Smooth muscle cell (in vitro differentiated cells): ENCODE data around the gene CCND2. TPM values are rescaled to one million over a fixed set of nuclear protein-coding genes. Genes with fewer than 3 reads are reported as not detected.

Experiments used
- DNase-seq: peaks from one replicate; lab custom pipeline; 2025; ENCODE audit not compliant: unreplicated experiment; lab: John Stamatoyannopoulos, UW
- H2AFZ ChIP-seq: fragments of 200-600 bp; sonication (generic); 2 replicates; pipeline ENCODE4 v1.6.0; 2016; ENCODE audit warnings: antibody characterized with exemption, low read depth, mild to moderate bottlenecking
- H3F3A ChIP-seq: fragments of 200-600 bp; sonication (generic); 2 replicates; pipeline ENCODE4 v1.6.0; 2017; ENCODE audit warnings: antibody characterized with exemption, low read depth
- H3K27ac ChIP-seq: fragments of 200-600 bp; sonication (generic); 2 replicates; pipeline ENCODE4 v1.5.1; 2016; ENCODE audit warnings: low read depth, mild to moderate bottlenecking
- H3K27me3 ChIP-seq: fragments of 200-600 bp; sonication (generic); 2 replicates; pipeline ENCODE4 v1.6.1; 2016; ENCODE audit warnings: low read depth, mild to moderate bottlenecking
- H3K36me3 ChIP-seq: fragments of 200-600 bp; sonication (generic); 2 replicates; pipeline ENCODE4 v1.5.1; 2016; ENCODE audit warnings: low read depth
- H3K4me1 ChIP-seq: fragments of 200-600 bp; sonication (generic); 2 replicates; pipeline ENCODE4 v1.5.1; 2016; ENCODE audit warnings: low read depth
- H3K4me2 ChIP-seq: fragments of 200-600 bp; sonication (generic); 2 replicates; pipeline ENCODE4 v1.6.0; 2016; ENCODE audit warnings: mild to moderate bottlenecking
- H3K4me3 ChIP-seq: fragments of 200-600 bp; sonication (generic); 2 replicates; pipeline ENCODE4 v1.5.1; 2016; ENCODE audit warnings: mild to moderate bottlenecking
- H3K79me2 ChIP-seq: fragments of 200-600 bp; sonication (generic); 2 replicates; pipeline ENCODE4 v1.6.0; 2016; ENCODE audit warnings: low read depth, mild to moderate bottlenecking
- H3K9ac ChIP-seq: fragments of 200-600 bp; sonication (generic); 2 replicates; pipeline ENCODE4 v1.6.0; 2016; ENCODE audit warnings: low read depth
- H3K9me3 ChIP-seq: fragments of 200-600 bp; sonication (generic); replicated peaks from 2 replicates; pipeline ENCODE4 v1.5.1; 2016; ENCODE audit warnings: low read depth
- H4K20me1 ChIP-seq: fragments of 200-600 bp; sonication (generic); 2 replicates; pipeline ENCODE4 v1.6.0; 2016; ENCODE audit warnings: low read depth
- CTCF ChIP-seq: fragments of 200-600 bp; sonication (generic); IDR thresholded peaks from 2 replicates; pipeline ENCODE4 v1.5.1; 2017; ENCODE audit warnings: borderline replicate concordance, mild to moderate bottlenecking, antibody characterized with exemption; ENCODE audit not compliant: insufficient read depth, poor library complexity, severe bottlenecking
- WGBS: methylation state at CpG from one replicate; pipeline ENCODE4 v1.1.7; 2016; ENCODE audit warnings: low lambda C conversion rate; 5-methylcytosine and 5-hydroxymethylcytosine counted together
- polyA plus RNA-seq: library from polyadenylated mRNA; unstranded; fragments of >200 nt; fragmentation: Nextera tagmentation; extraction: Ambion mirVana; gene quantifications from 2 replicates; pipeline ENCODE4 v1.2.1, GENCODE V29; 2016
- total RNA-seq: library from RNA; depleted of rRNA; stranded (reverse); fragments of >200 nt; gene quantifications from 2 replicates; pipeline ENCODE4 v1.2.3, GENCODE V29; 2014

Gene CCND2
- total and polyA plus RNA-seq, 2 experiments from 2014 or later = 356 to 462 TPM

GRCh38 chr12:4251967-4252366, 21.6 kb upstream of the CCND2 start:
- no peak for DNase-seq
- Histone ChIP-seq H3K36me3 (no peaks in the 10 kb centered on the region), H3K9me3 (no peaks in the 10 kb centered on the region), H3K4me3 (no peak overlapping the region), H3K27ac (no peak overlapping the region), H3K9ac (no peak overlapping the region), H3K4me2 (no peak overlapping the region), H3K4me1 (no peaks in the 10 kb centered on the region), H3K27me3 (no peaks in the 10 kb centered on the region), H2AFZ (no peak overlapping the region), H3F3A (no peaks in the 10 kb centered on the region), H3K79me2 (no peaks in the 10 kb centered on the region), H4K20me1 (no peaks in the 10 kb centered on the region)
- WGBS = 88% methylated on average over 2 of the region's 2 CpGs
- no peak for TF ChIP-seq CTCF

DNA sequence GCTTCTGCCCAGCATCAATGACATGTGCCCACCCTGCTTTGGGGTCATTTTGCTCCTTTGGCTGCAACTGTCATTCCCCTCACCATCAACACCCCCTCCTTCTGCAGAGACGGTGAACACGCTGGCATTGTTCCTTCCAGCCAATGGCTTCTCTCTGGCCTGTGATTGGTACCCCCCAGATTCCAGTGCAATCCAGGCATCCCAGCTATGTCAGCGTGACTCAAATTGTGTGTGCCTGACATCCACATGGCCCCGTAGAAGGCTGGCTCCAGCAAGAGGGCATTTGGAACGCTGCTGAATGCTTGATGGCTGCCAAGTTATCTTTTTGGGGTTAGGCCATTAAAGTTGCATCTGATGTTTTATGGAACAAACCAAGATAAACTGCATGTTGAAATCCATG, 21.0 kb upstream of the CCND2 start:
- Histone ChIP-seq H3K4me2 (no peak overlapping the region), H3K4me3 (no peak overlapping the region), H3F3A (no peaks in the 10 kb centered on the region), H3K36me3 (no peaks in the 10 kb centered on the region), H3K27ac (no peak overlapping the region), H2AFZ (no peak overlapping the region), H3K9me3 (no peaks in the 10 kb centered on the region), H3K79me2 (no peaks in the 10 kb centered on the region), H4K20me1 (no peaks in the 10 kb centered on the region), H3K27me3 (no peaks in the 10 kb centered on the region), H3K9ac (no peak overlapping the region), H3K4me1 (no peaks in the 10 kb centered on the region)
- no peak for TF ChIP-seq CTCF
- DNase-seq = no peak
- 42% methylated on average over 5 of the region's 5 CpGs for WGBS

DNA sequence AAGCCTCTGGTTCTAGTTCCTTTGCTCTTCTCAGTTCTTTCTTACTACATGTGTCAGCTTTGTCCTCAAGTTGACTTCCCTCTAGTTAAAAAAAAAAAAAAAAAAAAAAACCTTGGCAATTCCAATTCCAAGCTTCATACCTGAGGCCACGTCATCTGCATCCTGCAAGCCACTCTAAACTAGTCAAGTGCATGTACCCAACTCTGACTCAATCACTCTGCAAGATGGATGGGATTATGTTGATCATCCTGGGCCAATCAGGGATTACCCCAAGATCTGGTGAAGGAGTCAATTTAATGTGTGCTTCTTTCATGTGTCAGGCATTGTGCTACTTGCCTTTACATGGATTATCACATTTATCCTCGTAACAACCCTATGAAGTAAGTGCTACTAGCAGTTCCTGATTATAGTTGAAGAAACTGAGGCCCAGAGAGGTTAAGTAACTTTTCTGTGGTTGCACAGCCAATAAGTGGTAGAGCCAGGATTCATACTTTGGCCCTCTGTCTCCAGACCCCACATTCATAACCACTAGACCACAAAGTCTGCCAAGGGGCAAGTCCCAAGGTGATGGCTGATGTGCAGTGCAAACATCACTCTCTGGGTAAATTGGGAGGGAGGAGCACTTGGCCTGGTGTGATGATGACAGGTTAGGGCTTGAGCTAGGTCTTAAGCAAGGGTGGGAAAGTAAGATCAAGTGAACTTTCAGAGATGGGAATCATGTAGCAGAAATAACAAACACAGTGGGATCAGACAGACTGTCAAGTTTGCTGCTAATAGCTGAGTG, 17.3 kb upstream of the CCND2 start:
- no peak overlapping the region for H3K27ac ChIP-seq
- H4K20me1 ChIP-seq = no peaks in the 10 kb centered on the region
- no peaks in the 10 kb centered on the region for H3K36me3 ChIP-seq
- H3K4me1 ChIP-seq = no peaks in the 10 kb centered on the region
- H3K4me3 ChIP-seq = no peak overlapping the region
- H3K27me3 ChIP-seq = no peaks in the 10 kb centered on the region
- no peak overlapping the region for H3K4me2 ChIP-seq
- no peaks in the 10 kb centered on the region for H3K79me2 ChIP-seq
- no peak for TF ChIP-seq CTCF
- no peaks in the 10 kb centered on the region for H3F3A ChIP-seq
- DNase-seq = no peak
- H3K9ac ChIP-seq = no peak overlapping the region
- 86% methylated on average over 2 of the region's 2 CpGs for WGBS
- no peaks in the 10 kb centered on the region for H3K9me3 ChIP-seq
- H2AFZ ChIP-seq = no peak overlapping the region

- Histone ChIP-seq H4K20me1 (no peaks in the 10 kb centered on the region), H3K27me3 (no peaks in the 10 kb centered on the region), H2AFZ (no peak overlapping the region), H3K36me3 (no peaks in the 10 kb centered on the region), H3K9ac (no peak overlapping the region), H3K9me3 (no peaks in the 10 kb centered on the region), H3K4me3 (no peak overlapping the region), H3K4me2 (no peak overlapping the region), H3K79me2 (no peaks in the 10 kb centered on the region), H3K27ac (no peak overlapping the region), H3K4me1 (no peaks in the 10 kb centered on the region), H3F3A (no peaks in the 10 kb centered on the region)
- no peak for TF ChIP-seq CTCF
- no peak for DNase-seq
Measured at GRCh38 chr12:4257442-4257841, 16.1 kb upstream of the CCND2 start.
